Measurements from ENCODE around the gene TRIM9. TPM values are rescaled to one million over a fixed set of nuclear protein-coding genes. Genes with fewer than 3 reads are reported as not detected.
"Not testable (repeated sequence)": the region's sequence is repeated elsewhere in the genome, so short reads cannot be mapped to it uniquely, and the experiment has no call there.

Gene TRIM9
- total and polyA plus RNA-seq, 5 experiments from 2014 or later = 0.10 to 2.8 (median 1.3) TPM; not detected in 1

- POLR2A ChIA-PET = no interaction called here
- no peak for ATAC-seq
- Mint-ChIP-seq H3K36me3 (no peaks in the 10 kb centered on the region), H3K27ac (no peak overlapping the region), H3K4me3 (no peak overlapping the region), H3K4me1 (no peaks in the 10 kb centered on the region), H3K9me3 (no peaks in the 10 kb centered on the region), H3K27me3 (peaks cover 0 to 9% (median 2%) of the 10 kb centered on the region in 5 donors)
- DNase-seq = no peak
Measured at GRCh38 chr14:50961605-50962221, 133.2 kb downstream of the TRIM9 start.

- Mint-ChIP-seq H3K9me3 (no peaks in the 10 kb centered on the region), H3K4me1 (no peaks in the 10 kb centered on the region), H3K27ac (no peak overlapping the region), H3K4me3 (no peak overlapping the region), H3K36me3 (no peaks in the 10 kb centered on the region), H3K27me3 (peaks cover 0 to 2% (median 0%) of the 10 kb centered on the region in 5 donors)
- POLR2A ChIA-PET = no interaction called here
- no peak for DNase-seq
- ATAC-seq = no peak
Measured at GRCh38 chr14:50957296-50957695, 137.6 kb downstream of the TRIM9 start.

GRCh38 chr14:50956421-50956820, 138.5 kb downstream of the TRIM9 start:
- ATAC-seq, H3K4me3 Mint-ChIP-seq, H3K27me3 Mint-ChIP-seq, H3K4me1 Mint-ChIP-seq, DNase-seq, H3K9me3 Mint-ChIP-seq, POLR2A ChIA-PET, H3K36me3 Mint-ChIP-seq, H3K27ac Mint-ChIP-seq: not testable (repeated sequence)

- POLR2A ChIA-PET = no interaction called here
- Mint-ChIP-seq H3K4me3 (no peak overlapping the region), H3K36me3 (no peaks in the 10 kb centered on the region), H3K9me3 (no peaks in the 10 kb centered on the region), H3K27ac (no peak overlapping the region), H3K27me3 (peaks cover 0 to 1% (median 0%) of the 10 kb centered on the region in 5 donors), H3K4me1 (no peaks in the 10 kb centered on the region)
- no peak for DNase-seq
- ATAC-seq = no peak
Measured at GRCh38 chr14:50955373-50956043, 139.4 kb downstream of the TRIM9 start.

GRCh38 chr14:50954811-50955372, 140.0 kb downstream of the TRIM9 start:
- Mint-ChIP-seq H3K27ac (no peak overlapping the region), H3K9me3 (no peaks in the 10 kb centered on the region), H3K4me3 (no peak overlapping the region), H3K36me3 (no peaks in the 10 kb centered on the region), H3K27me3 (peaks cover 0 to 1% (median 0%) of the 10 kb centered on the region in 5 donors), H3K4me1 (no peaks in the 10 kb centered on the region)
- POLR2A ChIA-PET = no interaction called here
- ATAC-seq = peak in 1 of 2 donors; percentile 60
- DNase-seq = peak in 2 of 10 donors; percentile 20 to 24

GRCh38 chr14:50953502-50953901, 141.4 kb downstream of the TRIM9 start:
- H3K4me3 Mint-ChIP-seq = no peak overlapping the region
- ATAC-seq (no peak), DNase-seq (no peak)
- POLR2A ChIA-PET = no interaction called here
- H3K27ac Mint-ChIP-seq = no peak overlapping the region
- peaks cover 0 to 1% (median 0%) of the 10 kb centered on the region in 5 donors for H3K27me3 Mint-ChIP-seq
- peaks cover 0 to 2% (median 0%) of the 10 kb centered on the region in 9 donors for H3K9me3 Mint-ChIP-seq
- H3K4me1 Mint-ChIP-seq = no peaks in the 10 kb centered on the region
- H3K36me3 Mint-ChIP-seq = no peaks in the 10 kb centered on the region

- Mint-ChIP-seq H3K27ac (no peak overlapping the region), H3K4me3 (no peak overlapping the region), H3K9me3 (peaks cover 0 to 4% (median 0%) of the 10 kb centered on the region in 9 donors), H3K27me3 (peaks cover 0 to 1% (median 0%) of the 10 kb centered on the region in 5 donors), H3K4me1 (no peaks in the 10 kb centered on the region), H3K36me3 (no peaks in the 10 kb centered on the region)
- DNase-seq (no peak), ATAC-seq (no peak)
- POLR2A ChIA-PET = no interaction called here
Measured at GRCh38 chr14:50951032-50951431, 143.9 kb downstream of the TRIM9 start.

- POLR2A ChIA-PET = no interaction called here
- H3K27ac Mint-ChIP-seq = no peak overlapping the region
- ATAC-seq (no peak), DNase-seq (no peak)
- peaks cover 4 to 13% (median 12%) of the 10 kb centered on the region in 4 donors for H3K4me1 Mint-ChIP-seq
- H3K36me3 Mint-ChIP-seq = peaks cover 0 to under 1% (median 0%) of the 10 kb centered on the region in 3 donors
- no peak overlapping the region for H3K4me3 Mint-ChIP-seq
- H3K9me3 Mint-ChIP-seq = peaks cover 0 to 4% (median 0%) of the 10 kb centered on the region in 9 donors
- peaks cover 5 to 16% (median 10%) of the 10 kb centered on the region in 5 donors for H3K27me3 Mint-ChIP-seq
Measured at GRCh38 chr14:50948205-50948604, 146.7 kb downstream of the TRIM9 start.

- no peak overlapping the region for H3K4me3 Mint-ChIP-seq
- peaks cover 10 to 22% (median 13%) of the 10 kb centered on the region in 5 donors for H3K27me3 Mint-ChIP-seq
- POLR2A ChIA-PET = no interaction called here
- no peak overlapping the region for H3K27ac Mint-ChIP-seq
- H3K36me3 Mint-ChIP-seq = peaks cover 0 to 3% (median 0%) of the 10 kb centered on the region in 3 donors
- DNase-seq (no peak), ATAC-seq (no peak)
- peaks cover 6 to 16% (median 14%) of the 10 kb centered on the region in 4 donors for H3K4me1 Mint-ChIP-seq
- peaks cover 0 to 4% (median 0%) of the 10 kb centered on the region in 9 donors for H3K9me3 Mint-ChIP-seq
Measured at GRCh38 chr14:50947446-50947845, 147.5 kb downstream of the TRIM9 start.

- Mint-ChIP-seq H3K27ac (no peak overlapping the region), H3K9me3 (peaks cover 0 to 5% (median 0%) of the 10 kb centered on the region in 9 donors), H3K36me3 (peaks cover 0 to 6% (median 3%) of the 10 kb centered on the region in 3 donors), H3K4me3 (no peak overlapping the region), H3K4me1 (peaks cover 6 to 16% (median 14%) of the 10 kb centered on the region in 4 donors), H3K27me3 (peaks cover 14 to 26% (median 19%) of the 10 kb centered on the region in 5 donors)
- ATAC-seq = no peak
- no peak for DNase-seq
- POLR2A ChIA-PET = no interaction called here
Measured at GRCh38 chr14:50946234-50946935, 148.5 kb downstream of the TRIM9 start.

GRCh38 chr14:50944647-50945413, 150.1 kb downstream of the TRIM9 start:
- Mint-ChIP-seq H3K4me1 (peaks cover 6 to 16% (median 14%) of the 10 kb centered on the region in 4 donors), H3K9me3 (peaks cover 0 to 5% (median 0%) of the 10 kb centered on the region in 9 donors), H3K4me3 (peak overlapping the region; percentile 79 to 90 (median 88)), H3K36me3 (peaks cover 0 to 12% (median 3%) of the 10 kb centered on the region in 3 donors), H3K27me3 (peaks cover 21 to 34% (median 29%) of the 10 kb centered on the region in 5 donors), H3K27ac (peak overlapping the region in 7 of 10 donors; percentile 11 to 79 (median 60))
- DNase-seq (peak in 2 of 10 donors; percentile 2 to 6), ATAC-seq (peak; percentile 47 to 48)
- POLR2A ChIA-PET = interaction anchor here (0.7 kb wide), 1 partner anchor 149 kb away, joined by 3 read pairs; no protein-coding TSS in a partner anchor

Data from naive thymus-derived CD8-positive, alpha-beta T cell (primary cell).